Measurements from ENCODE around the gene ASCC3.

Gene ASCC3

DNA sequence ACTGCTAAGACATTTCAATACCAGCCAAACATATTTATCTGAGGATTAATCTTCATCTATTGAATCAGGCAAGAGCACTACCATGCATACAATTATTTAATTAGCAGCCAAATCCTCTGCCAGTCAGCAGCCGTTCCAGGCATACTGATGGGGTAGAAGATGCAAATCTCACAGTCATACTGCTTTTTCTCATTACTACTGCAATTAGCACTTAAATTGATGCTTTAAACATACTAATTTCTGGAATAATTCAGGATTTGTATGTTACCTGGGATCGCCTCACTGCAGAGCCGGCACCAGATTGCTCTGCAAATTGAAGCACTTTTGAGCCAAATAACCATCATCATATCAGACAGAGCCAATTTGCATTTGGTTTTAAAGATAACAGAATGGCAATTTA, 366.5 kb downstream of the ASCC3 start:
- Mint-ChIP-seq H3K4me1 (peaks cover 8% of the 10 kb centered on the region), H3K27me3 (ENCODE audit: low read depth, poor library complexity) (no peaks in the 10 kb centered on the region), H3K36me3 (ENCODE audit: low read depth) (peaks cover 38% of the 10 kb centered on the region), H3K9me3 (no peaks in the 10 kb centered on the region), H3K27ac (no peak overlapping the region), H3K4me3 (no peak overlapping the region)
- no peak for DNase-seq
- TF ChIP-seq, protein P1, sequence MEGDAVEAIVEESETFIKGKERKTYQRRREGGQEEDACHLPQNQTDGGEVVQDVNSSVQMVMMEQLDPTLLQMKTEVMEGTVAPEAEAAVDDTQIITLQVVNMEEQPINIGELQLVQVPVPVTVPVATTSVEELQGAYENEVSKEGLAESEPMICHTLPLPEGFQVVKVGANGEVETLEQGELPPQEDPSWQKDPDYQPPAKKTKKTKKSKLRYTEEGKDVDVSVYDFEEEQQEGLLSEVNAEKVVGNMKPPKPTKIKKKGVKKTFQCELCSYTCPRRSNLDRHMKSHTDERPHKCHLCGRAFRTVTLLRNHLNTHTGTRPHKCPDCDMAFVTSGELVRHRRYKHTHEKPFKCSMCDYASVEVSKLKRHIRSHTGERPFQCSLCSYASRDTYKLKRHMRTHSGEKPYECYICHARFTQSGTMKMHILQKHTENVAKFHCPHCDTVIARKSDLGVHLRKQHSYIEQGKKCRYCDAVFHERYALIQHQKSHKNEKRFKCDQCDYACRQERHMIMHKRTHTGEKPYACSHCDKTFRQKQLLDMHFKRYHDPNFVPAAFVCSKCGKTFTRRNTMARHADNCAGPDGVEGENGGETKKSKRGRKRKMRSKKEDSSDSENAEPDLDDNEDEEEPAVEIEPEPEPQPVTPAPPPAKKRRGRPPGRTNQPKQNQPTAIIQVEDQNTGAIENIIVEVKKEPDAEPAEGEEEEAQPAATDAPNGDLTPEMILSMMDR (IDR thresholded peaks at IDR 0.05), result no peak

DNA sequence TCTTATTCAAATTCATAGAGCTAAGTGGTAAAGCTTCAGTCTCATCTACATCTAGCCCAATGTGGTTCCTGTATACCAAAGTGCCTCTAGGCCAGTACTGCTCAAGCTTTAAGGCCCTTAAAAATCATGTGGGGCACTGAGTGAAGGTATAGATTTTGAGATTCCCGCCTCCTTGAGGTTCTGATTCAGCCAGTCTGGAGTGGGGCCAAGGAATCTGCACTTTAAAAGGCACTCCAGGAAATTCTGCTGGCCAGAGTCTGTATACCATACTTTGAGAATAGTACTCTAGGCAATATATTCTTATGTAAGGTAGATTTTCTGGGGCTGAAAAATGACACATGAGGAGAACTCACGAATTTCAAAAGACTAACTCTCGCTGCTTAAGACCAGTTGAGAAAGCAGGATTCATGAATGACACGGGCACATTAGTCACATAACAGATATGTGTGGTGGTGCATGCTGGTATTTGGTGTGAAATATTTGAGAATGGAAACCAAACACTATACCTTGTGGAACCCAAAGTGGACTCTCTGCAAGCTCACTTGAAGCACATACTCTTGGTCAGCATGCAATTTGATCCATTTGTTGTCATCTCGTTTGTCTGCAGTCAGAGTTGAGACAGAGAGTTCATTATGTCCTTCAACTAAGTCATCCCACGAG, 368.8 kb downstream of the ASCC3 start:
- Mint-ChIP-seq H3K4me3 (no peak overlapping the region), H3K36me3 (ENCODE audit: low read depth) (peaks cover 51% of the 10 kb centered on the region), H3K27ac (no peak overlapping the region), H3K4me1 (peaks cover 8% of the 10 kb centered on the region), H3K27me3 (ENCODE audit: low read depth, poor library complexity) (no peaks in the 10 kb centered on the region), H3K9me3 (no peaks in the 10 kb centered on the region)
- DNase-seq, result no peak
- TF ChIP-seq, protein P1 (IDR thresholded peaks at IDR 0.05), result no peak

DNA sequence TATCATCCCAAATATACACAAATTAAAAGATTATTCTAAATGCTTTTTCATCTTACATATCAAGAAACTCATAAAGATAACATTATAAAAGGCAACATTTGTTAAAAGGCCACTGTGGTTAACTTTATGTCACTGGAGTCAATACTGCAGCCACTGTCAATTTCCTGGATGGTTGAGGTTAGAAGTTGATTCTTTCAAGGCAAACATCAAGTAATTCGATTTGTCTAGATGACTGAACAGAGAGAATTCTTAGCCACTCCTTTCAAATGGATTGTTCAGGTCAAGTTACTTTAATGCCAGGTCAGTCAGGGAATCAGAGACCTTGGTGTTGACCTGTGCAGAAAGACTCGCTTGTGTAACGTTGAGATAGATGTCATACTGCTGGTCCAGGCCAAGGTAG, 372.0 kb downstream of the ASCC3 start:
- H3K27ac Mint-ChIP-seq, result no peak overlapping the region
- H3K36me3 Mint-ChIP-seq (ENCODE audit: low read depth), result peaks cover 43% of the 10 kb centered on the region
- TF ChIP-seq, protein P1 (IDR thresholded peaks at IDR 0.05), result no peak
- no peak for DNase-seq
- no peaks in the 10 kb centered on the region for H3K27me3 Mint-ChIP-seq (ENCODE audit: low read depth, poor library complexity)
- H3K9me3 Mint-ChIP-seq, result no peaks in the 10 kb centered on the region
- peaks cover 8% of the 10 kb centered on the region for H3K4me1 Mint-ChIP-seq
- no peak overlapping the region for H3K4me3 Mint-ChIP-seq

DNA sequence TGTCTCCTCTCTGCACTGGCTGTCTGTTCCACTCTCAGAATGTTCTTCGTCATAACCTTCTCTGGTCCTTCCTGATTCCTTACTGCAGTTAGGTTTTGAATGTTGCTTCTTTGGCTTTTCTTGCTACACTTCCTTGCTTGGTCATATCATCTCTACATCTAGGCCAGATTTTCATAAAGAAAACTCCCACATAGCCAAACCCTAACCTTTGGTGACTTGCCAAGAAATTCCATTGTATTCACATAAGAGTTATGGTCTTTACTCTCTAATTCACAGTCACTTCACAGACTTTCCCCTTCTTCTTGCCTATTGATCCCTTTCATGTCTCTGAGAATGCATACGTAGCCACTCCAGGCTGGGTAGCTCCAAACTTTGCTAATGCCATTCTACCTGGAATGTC, 374.5 kb downstream of the ASCC3 start:
- no peak for DNase-seq
- peaks cover 28% of the 10 kb centered on the region for H3K36me3 Mint-ChIP-seq (ENCODE audit: low read depth)
- no peaks in the 10 kb centered on the region for H3K4me1 Mint-ChIP-seq
- no peaks in the 10 kb centered on the region for H3K27me3 Mint-ChIP-seq (ENCODE audit: low read depth, poor library complexity)
- H3K9me3 Mint-ChIP-seq, result no peaks in the 10 kb centered on the region
- TF ChIP-seq, protein P1 (IDR thresholded peaks at IDR 0.05), result no peak
- H3K4me3 Mint-ChIP-seq, result no peak overlapping the region
- no peak overlapping the region for H3K27ac Mint-ChIP-seq

DNA sequence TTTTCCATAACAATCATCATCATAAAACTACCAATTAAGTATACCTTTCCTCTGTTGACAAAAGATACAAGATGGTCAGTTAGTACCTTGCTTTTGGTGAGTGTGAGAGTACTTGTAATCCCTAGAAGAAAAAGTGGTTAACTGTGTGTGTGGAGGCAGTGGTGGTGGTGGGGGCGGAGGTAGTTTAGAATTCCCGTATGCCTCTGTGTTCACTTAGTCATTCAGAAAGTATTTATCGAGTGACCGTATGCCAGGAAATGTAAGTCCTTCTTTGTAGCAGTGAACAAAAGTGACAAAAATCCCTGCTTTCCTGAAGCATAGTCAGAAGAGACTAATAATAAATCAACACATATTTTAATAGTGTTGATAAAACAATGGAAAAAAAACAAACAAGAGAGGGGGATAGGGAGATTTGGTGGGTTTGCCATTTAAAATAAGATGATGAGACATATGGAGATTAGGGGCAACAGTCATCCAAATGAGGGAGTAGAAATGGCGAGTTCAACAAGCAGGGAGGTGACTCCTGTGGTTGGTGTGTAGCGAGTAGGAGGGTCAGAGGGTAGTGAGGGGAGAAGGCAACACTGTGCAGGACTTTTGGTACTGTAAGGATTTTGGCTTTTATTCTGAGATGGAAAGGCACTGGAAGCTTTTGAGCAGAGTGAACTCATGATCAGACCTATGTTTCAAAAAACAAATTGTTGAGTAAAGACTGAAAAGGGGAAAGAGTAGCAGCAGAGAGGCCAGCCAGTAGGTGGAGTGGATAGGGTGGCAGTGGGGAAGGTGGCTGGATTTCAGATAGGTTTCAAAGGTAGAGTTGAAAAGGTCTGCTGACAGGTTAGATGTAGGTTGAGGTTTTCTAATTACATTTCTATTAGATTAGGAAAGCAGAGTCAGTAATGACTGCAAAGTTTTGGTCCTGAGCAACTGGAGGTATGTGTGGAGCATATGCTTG, 376.1 kb downstream of the ASCC3 start:
- Mint-ChIP-seq H3K4me1 (no peaks in the 10 kb centered on the region), H3K36me3 (ENCODE audit: low read depth) (peaks cover 17% of the 10 kb centered on the region), H3K27ac (no peak overlapping the region), H3K27me3 (ENCODE audit: low read depth, poor library complexity) (no peaks in the 10 kb centered on the region), H3K4me3 (no peak overlapping the region), H3K9me3 (no peaks in the 10 kb centered on the region)
- TF ChIP-seq, protein P1 (IDR thresholded peaks at IDR 0.05), result no peak
- no peak for DNase-seq
